NCI-H748 treated with DMSO at 0.1 percent for 48 hours (cell line): ENCODE data around the gene LINGO3.
A peak's percentile ranks its signal among the peaks of the same experiment; 100 is the strongest.

ENCODE experiments used
- DNase-seq: peaks from one replicate; lab custom pipeline; 2025; lab: John Stamatoyannopoulos, UW

The LINGO3 gene

GRCh38 chr19:2339644-2340310 is 31.8 kb upstream of the LINGO3 start:
- DNase-seq = no peak

GRCh38 chr19:2338751-2339643 is 31.0 kb upstream of the LINGO3 start:
- DNase-seq = no peak

- DNase-seq = no peak
Measured at GRCh38 chr19:2338055-2338615, 30.2 kb upstream of the LINGO3 start.

GRCh38 chr19:2337329-2337707 is 29.4 kb upstream of the LINGO3 start:
- no peak for DNase-seq

GRCh38 chr19:2336528-2337328 is 28.8 kb upstream of the LINGO3 start:
- no peak for DNase-seq

GRCh38 chr19:2335848-2336247 is 27.9 kb upstream of the LINGO3 start:
- DNase-seq = no peak

GRCh38 chr19:2334986-2335846 is 27.3 kb upstream of the LINGO3 start:
- DNase-seq = no peak

GRCh38 chr19:2334426-2334825 is 26.5 kb upstream of the LINGO3 start:
- no peak for DNase-seq

- DNase-seq = no peak
Measured at GRCh38 chr19:2333807-2334211, 25.9 kb upstream of the LINGO3 start.

- peak; percentile 60 for DNase-seq
Measured at GRCh38 chr19:2333027-2333806, 25.3 kb upstream of the LINGO3 start.

- peak; percentile 25 for DNase-seq
Measured at GRCh38 chr19:2332341-2333026, 24.5 kb upstream of the LINGO3 start.

- no peak for DNase-seq
Measured at GRCh38 chr19:2331601-2332246, 23.8 kb upstream of the LINGO3 start.

- no peak for DNase-seq
Measured at GRCh38 chr19:2330632-2331284, 22.8 kb upstream of the LINGO3 start.

- no peak for DNase-seq
Measured at GRCh38 chr19:2330255-2330631, 22.3 kb upstream of the LINGO3 start.

- no peak for DNase-seq
Measured at GRCh38 chr19:2329501-2329916, 21.6 kb upstream of the LINGO3 start.

GRCh38 chr19:2329149-2329478 is 21.2 kb upstream of the LINGO3 start:
- DNase-seq = no peak

- peak; percentile 41 for DNase-seq
Measured at GRCh38 chr19:2328401-2329148, 20.6 kb upstream of the LINGO3 start, which contains the start of the genes LSM7 and SPPL2B. Gene LSM7, minus strand, starts transcription at chr19:2328586. Its CDS starts 20 bp downstream, at chr19:2328566. Gene SPPL2B, plus strand, starts transcription at chr19:2328684. Its CDS starts 26 bp downstream, at chr19:2328710.
